Panc1 (cell line): Measurements from ENCODE around the gene EPHB6.

ENCODE experiments used
- CTCF ChIP-seq: fragments of 450-650 bp; IDR thresholded peaks from 2 replicates; pipeline ENCODE4 v1.5.1; 2017; ENCODE audit warnings: mild to moderate bottlenecking
- REST ChIP-seq, 2 experiments: IDR thresholded peaks; 2 replicates each; pipeline ENCODE4 v1.6.1; 2011 to 2012; ENCODE audit warnings: low read depth in 2 of 2, control low read depth in 1 of 2, low read length in 1 of 2, mild to moderate bottlenecking in 1 of 2, moderate library complexity in 1 of 2; ENCODE audit not compliant: insufficient read depth in 1 of 2
- TCF7L2 ChIP-seq: IDR thresholded peaks from 2 replicates; pipeline ENCODE4 v1.6.1; 2011; ENCODE audit warnings: mild to moderate bottlenecking, low read depth, low read length, inconsistent platforms

- TF ChIP-seq TCF7L2 (no peak), CTCF (peak; percentile 90), REST (IDR thresholded peaks at IDR 0.05; ENCODE audit: insufficient read depth in 1 of 2, low read depth in 2 of 2, low read length in 1 of 2) (no peak)
Observed at GRCh38 chr7:142853739-142854371, 1.0 kb upstream of the EPHB6 start.
